GM18873 (cell line): ENCODE results near the gene MICAL2.

ENCODE experiments used
- ATAC-seq: cut with Tn5 transposase; IDR thresholded peaks from one replicate; pipeline ENCODE4 v1.9.1; 2021; ENCODE audit warnings: mild to moderate bottlenecking, moderate library complexity, moderate number of reproducible peaks; ENCODE audit not compliant: unreplicated experiment, low FRiP score

The MICAL2 gene

DNA sequence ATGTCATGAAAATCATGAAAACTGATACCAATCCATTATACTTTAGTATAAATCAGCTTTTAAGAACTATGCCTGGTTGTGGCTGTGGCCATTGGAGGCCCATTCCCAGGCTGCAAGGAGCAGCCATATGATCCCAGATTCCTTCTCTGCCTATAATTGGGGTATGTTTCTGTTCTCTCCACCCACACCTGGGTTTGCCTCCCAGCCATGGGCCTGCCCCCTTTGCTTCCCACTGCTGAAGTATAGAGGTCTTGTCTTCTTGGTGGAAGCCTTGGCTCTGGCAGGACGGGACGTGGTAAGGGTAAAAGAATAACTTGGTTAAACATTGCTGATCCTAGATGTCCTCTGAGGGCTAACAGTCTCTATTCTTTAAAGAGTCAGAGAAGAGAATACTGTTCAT is 2.4 kb downstream of the MICAL2 start:
- no peak for ATAC-seq

DNA sequence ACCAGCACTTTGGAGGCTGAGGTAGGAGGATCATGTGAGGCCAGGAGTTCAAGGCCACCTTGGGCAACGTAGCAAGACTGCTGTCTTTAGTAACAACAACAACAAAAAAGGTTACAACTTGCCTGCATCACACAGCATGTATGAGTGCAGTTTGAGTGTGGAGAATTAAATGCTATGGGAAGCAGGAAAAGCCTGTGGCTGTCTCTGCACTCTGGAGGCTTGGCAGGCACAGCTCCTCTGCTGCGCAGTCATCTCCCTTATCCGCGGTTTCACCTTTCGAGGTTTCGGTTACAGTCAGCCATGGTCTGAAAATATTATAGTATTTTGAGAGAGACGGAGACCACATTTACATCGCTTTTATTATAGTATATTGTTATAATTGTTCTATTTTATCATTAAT is 2.9 kb downstream of the MICAL2 start:
- no peak for ATAC-seq

DNA sequence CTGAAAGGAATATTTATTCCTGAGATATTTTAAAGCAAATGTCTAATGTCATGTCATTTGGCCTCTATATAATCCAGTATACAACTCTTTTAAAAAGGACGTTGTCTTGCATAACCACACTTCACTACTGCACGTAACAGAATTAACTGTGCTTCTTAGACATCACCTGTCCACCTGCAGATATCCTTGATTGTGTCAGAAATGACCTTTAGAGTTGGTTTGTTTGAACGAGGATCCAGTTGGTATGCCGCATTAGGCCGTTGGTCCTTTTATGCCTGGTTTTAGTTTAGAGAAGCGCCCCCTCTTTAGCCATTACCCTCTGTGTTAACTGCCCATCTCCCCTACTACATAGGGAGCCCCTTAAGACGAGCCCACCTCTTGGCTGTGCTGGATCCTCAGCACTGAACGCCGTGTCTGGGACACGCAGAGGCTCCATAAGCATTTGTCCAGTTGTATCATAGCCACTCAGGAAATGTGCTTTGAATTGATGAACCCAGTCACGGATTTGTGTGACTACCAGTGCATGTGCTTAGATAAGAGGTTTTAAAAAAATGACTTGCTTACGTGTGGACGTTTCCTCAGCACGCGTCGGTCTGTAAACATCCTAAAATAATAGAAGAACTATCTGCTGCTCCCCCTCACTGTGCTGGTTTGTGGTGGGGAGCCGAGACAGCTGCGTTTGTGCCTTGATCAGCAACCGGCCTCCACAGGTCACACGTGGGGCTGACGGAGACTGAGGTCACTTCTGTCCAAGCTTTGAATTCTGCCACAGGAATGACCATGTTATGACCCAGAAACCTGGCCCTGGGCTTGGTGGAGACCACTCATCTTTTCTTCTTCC is 4.0 kb downstream of the MICAL2 start:
- ATAC-seq = no peak

DNA sequence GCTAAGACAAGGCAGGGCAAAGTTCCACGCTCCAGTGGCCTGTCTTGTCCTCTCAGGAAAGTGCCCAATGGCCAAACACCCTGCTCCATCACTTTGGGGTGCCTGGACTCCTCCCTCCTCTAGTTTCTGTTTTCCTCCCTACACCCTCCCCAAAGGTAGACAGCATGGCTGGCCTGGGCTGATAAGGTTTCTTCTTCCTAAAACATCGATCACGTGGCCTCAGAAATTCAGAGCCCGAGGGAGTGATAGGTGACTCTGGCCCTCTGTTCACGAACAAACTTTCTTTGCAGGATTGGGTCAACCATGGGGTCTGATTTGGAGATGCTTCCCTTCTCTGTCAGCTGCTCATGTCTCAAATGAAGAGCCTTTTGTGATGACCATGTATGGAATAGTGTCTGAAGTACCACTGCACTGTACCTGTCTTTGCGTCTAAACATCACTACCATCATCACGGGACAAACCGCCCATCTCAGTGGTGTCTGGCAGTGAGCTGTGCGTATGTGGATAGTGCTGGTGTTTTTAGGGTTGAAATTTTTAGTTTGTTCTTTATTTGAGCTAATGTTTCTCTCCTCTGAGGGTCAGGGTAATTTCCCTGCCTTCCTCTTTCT is 6.1 kb downstream of the MICAL2 start:
- no peak for ATAC-seq

DNA sequence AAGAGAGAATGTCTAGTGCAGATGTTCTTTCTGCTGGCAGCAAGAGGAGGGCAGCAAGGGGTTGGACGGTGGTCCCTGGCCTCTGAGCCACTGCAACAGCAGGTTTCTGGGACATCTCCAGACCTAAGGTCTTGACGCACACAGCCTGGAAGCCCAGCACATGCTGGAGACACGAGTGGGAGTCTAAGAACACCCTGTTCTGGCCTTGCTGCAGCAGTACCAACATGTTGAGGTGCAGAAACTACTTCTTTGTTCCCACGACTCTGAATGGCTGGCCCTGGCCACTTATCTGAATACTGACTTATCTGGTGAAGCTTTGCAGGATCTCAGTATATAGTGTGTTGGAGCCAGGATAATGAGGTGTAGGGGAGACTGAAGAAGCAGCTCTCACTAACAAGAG is 6.8 kb downstream of the MICAL2 start:
- no peak for ATAC-seq

DNA sequence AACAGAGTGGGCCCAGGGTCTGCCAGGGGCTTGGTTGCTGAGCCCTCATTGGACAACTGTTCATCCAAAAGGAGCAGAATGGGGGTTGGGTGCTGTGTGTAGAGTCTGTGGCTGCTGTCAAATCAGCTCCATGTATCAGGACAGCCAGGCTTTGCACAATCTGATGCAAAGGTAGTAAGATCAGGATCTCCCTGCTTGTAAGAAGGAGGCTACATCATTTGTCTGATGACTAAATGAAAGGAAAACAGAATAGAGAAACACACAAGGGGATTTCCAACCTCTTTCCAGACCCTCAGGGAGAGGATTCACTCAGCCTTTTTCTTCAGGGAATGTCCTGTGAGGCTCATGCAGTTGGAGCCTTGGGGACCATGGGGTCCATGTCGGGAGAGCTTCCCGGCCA is 7.2 kb downstream of the MICAL2 start:
- no peak for ATAC-seq

DNA sequence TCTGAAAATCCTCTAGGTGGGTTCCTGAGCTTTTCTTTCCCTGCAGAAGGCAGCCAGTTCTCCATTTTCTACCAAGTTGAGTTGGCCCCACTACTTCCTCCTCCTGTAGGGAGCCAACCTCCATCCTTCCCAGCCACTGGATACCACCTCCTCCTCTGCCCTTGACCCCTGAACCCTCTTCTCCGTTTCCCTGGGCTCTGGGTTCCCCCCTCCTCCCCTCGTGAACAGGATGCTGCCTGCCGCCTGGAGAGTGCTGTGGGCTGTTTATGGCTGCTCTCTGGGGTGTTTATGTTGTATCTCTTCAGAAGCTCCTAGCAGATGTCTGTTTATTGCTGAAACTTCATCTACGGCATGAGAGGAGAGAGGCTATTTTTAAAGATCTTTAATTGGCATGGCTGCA is 8.6 kb downstream of the MICAL2 start:
- ATAC-seq = no peak

DNA sequence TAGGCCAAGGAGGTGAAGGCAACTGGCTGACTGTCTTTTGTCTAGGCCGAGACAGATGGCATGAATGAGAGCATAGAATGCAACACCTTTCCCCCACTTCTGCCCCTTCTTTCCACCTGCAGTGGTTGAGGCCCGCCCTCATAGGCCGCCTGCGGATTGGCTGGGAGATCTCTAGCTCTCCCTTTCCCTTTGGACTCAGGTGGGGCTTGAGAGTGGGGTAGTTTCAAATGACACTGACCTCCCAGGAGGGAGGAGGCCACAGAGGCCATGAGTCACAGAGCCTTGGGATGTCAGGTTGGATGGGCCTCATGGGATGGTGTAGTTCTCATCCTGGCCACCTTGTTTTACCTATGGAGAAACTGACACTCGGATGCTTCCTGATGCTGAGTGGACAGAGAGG is 9.1 kb downstream of the MICAL2 start:
- no peak for ATAC-seq

DNA sequence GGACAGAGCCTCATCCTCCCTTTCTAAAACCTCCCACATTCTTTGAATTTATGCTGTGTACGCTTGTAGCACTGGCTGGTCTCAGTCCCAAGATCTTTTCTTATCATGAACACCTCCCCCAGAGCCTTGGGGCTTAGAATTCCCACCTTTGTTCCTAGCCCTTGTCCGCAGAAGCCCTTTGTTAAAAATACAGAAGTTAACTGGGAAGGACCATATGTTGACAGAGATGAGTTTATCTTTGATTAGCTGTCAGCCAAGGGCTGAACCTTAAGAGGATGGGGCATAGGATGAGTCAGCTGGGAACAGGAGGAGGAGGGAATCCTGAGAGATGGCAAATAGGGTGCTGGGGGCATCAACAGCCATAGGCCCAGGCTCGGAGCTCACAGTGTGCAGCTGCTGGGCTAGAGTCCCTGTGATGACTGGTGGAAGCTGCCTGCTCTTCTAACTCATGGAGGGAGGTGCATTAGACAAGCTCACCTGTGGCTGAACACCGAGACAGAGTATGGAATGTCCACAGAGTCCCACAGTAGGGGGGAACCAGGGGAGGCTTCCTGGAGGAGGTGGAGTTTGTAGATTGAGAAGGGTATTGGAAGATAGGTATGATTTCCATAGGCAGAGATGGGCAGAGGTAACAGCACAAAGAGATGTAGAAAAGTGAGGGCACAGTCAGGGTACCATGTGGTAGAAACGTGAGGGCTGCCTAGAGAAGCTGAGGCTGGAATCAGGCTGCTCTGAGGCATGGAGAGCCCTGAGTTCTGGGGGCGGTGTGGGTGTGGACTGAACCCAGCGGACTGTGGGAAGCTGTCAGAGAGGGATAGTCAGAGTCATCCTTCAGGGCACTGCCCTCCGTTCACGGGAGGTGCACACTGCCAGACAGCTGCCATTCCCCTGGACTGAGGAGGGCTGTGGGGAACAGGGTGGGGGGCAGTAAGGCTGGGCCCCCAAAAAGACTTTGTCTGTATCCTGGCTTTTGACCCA is 9.9 kb downstream of the MICAL2 start:
- ATAC-seq = no peak

DNA sequence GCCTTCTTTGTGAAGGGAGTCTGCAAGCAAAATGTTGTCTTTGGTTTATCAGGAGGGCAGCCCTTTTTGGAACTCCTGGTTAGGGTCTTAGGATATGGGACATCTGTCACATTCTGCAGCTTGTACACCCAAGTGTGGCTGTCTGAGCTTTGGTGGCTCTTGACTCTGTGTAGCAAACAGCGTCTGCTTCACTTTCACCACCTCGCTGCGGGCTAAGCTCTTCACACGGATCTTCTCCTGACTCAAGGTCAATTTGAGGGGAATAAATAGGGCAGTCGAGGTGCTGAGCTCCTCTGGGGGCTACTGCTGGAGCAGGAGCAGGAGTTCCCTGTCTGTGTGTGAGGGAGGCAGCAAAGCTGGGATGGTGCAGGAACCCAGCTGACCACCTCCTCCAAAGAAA is 10.6 kb downstream of the MICAL2 start:
- ATAC-seq = no peak

DNA sequence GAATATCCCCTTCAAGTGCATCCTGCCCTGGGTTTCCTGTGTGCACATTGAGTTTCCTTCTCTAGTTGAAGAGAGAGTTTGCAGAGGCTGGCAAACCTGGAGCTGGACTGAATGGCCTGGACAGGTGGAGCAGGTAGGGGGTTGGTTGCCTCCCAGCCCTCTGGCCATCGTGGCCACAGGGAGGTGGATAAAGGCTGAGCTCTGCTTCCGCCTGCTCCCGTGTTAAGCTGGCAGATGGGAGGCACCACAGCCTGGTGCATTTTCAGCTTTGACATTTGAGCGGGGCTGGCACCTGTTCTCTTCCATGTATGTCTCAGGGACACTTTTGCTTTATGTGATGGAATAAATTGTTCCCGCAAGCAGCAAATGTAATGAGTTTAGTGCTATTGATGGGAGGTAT is 11.1 kb downstream of the MICAL2 start:
- no peak for ATAC-seq

DNA sequence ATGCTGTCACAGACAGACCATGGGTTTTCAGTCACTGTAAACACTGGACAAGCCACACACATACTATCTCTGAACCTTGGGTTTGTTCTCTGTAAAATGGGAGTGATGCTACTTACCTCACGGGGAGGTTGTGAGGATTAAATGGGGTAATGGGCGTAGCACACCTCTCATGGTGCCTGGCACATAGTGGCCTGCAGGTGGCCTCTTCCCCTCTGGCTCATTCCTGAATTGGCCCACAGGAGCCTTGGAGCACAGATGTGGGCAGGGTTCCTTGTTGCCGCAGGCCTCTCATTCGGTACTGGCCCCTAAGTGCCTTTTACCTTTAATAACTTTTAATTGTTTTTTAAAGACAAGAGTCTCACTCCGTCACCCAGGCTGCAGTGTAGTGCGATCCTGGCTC is 11.7 kb downstream of the MICAL2 start:
- ATAC-seq = no peak

DNA sequence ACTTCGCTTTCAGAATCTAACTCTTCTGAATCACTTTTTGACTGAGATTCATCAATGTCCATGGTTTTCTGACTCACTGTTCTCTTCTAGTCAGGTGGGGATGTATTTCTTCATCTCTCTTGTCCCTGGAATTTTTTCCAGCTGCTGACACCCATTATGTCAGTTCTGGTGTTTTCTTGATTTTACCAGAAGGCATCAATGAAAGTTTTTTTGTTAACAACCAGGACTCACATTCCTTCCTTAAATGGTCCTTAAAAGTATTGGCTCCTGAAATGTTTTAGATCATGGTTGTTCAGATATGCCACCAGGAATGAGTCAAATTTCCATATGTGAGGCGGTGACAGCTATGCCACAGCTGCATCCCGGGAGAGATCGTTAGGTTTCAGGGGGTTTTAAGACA is 12.9 kb downstream of the MICAL2 start:
- no peak for ATAC-seq

DNA sequence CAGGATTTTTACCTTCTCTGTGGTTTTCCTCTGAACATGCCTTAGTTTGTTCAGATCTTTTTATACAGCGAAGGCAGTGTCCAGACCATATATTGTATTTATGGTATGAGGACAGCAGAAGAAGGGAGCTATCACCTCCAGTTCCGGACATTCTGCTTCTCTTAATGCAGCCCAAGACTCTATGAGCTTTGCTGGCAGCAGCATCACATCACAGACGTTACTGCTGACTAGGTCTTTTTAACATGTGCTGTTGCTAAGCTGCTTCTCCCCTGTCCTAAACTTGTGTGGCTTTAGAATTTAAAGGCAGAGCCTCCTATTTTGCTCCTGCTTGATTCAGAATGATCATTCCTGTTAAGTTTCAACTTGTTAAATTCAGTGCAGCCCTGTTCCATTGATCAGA is 13.4 kb downstream of the MICAL2 start:
- ATAC-seq = no peak

DNA sequence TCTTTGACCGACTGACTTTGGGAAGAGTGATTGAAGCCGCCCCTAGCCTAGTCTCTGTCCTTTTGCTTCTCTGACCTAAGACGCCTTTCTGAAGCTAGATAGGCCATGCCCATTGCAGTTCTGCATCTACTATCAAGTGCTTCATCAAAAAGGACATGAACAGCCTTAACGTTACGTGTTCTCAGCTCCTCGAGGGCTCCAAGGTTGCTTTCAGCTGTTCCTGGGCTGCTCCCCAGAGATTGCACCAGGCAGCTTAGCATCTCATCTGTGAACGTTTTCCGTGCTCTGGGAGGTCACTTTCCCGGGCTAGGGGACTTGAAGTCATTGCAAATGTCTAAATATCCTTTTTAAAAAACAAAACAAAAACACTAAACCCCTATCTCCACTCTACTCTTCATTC is 13.9 kb downstream of the MICAL2 start:
- ATAC-seq = no peak

DNA sequence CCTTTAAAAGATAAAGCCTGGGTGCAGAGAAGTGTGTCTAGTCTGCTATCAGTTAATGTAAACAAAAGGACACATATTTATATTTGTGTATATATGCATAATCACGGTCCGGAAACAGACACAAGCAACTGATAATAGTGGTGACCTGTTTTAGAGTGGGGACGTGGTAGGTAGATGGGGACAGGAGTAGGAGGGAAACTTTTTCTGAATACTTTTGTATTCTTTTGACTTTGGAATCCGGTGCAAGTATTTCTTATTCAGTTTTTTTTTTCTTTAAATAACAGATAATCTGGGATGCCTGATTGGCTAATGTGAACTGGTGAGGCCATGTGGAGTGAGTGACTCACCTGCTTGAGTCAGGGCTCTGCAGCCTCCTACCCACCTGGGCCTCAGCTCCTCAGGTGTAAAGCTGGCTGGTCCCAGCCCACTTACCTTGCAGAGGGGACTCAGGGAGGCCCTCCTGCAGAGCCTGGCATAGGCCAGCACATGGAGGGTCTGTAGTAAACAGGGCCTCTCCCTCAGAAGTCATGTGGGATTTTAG is 15.3 kb downstream of the MICAL2 start:
- ATAC-seq = no peak

DNA sequence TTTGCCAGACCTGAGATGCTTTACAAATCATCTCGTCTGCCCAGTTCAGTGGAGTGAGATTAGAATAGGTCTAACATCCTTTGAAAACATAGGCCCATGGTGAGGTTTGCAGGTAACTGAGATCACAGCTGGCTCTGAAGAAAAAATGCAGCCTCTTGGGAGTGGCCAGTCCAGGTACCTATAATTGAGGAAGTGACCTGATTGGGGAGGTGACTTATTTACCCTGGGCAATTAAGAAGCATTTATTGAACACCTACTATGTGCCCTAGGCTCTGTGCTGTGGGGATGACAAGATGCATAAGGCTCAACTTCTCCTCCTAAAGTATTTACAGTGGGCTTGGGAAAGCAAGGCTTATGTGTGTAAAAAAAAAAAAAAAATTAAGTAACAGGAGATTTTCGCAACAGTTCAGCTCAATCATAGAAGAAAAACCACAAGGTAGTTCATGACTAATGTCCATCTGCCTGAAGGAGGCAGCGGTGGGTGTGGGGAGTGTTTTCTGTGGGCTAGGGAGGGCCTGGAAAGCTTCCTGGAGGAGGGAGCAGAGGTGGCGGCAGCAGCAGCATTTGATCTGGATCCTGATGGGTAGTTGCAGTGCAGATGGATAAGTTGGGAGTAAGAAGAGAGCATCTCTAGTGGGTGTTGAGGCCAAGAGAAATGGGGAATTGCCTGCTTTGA is 16.1 kb downstream of the MICAL2 start:
- no peak for ATAC-seq

DNA sequence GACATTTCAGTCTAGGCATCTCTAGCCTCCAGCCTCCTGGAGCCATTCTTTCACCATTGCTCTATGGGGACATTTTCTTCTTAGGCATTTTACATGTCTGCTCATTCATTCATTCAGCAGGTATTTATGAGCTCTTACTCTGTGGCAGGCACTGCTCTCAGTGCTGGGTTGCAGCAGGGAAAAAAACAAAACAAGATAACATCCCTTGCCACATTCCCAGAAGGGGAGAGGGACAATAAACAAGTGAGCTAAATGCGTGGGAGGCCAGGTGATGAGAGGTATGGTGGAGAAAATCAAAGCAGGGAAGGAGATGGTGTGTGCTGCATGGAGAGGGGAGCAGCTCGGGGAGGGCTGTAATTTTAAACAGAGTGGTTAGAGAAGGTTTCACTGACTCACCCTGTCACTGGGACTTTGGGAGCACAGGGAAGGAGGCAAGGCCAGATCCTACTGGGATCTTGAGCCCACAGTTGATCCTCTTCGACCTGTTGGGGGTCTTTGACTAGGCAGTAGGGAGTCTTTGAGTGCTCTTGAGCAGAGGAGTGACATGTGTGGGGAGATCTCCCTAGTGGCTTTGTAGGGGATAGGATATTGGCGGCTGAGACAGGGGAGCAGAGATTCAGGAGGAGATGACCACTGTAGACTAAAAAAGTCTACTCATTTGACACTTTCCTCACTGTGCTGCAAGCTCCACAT is 17.0 kb downstream of the MICAL2 start:
- no peak for ATAC-seq

DNA sequence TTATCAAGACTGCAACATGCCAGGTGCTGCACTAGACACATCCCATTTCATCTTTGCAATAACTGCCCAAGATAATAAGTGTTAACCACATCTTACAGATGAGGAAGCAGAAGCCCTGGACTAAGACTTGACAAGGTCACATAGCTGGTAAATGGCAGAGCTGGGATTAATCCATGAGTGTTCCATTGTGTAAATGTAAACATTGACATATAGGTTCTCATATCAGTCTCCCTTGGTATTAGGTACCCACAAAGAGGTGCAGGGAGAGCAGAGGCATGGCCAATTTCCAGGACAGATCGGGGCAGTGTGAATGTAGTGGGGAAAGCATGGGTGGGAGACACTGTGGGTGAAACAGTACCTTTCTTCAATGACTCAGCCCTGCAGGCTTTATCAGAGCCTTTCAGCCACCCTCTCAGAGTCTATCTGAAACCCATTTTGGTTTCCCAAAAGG is 17.9 kb downstream of the MICAL2 start:
- no peak for ATAC-seq

DNA sequence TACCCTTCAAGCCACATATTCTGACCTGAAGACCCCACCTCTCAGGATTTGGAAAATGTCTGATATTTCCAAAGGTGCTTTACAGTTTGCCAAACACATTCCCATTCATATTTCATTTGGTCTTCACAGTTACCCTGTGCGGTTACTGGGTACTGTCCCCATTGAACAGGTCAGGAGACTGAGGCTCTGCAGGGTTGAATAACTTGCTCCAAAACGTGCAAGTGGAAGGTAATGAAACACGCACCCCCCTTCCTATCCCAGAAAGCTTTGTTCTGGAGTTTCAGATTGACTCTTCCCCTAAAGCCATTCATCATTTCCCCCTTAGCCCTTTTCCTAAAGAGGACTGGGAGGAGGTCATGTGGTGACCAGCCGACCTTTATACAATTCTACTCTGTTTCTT is 18.8 kb downstream of the MICAL2 start:
- ATAC-seq = no peak
